Endothelial cell of umbilical vein (primary cell): ENCODE results near the gene DST. TPM values are rescaled to one million over a fixed set of nuclear protein-coding genes. Genes with fewer than 3 reads are reported as not detected.

ENCODE experiments used
- BruUV-seq: library from RNA; stranded (reverse); fragments of 400-500 nt; replicated peaks from 2 replicates; lab custom pipeline; 2021; lab: Mats Ljungman, UMichigan
- CTCF ChIA-PET: fragments of 300-600, 350-600 bp; sonication (Branson Sonifier 250); formaldehyde crosslinking; loops from one replicate; lab custom pipeline; 2021; ENCODE audit warnings: antibody characterized with exemption, inconsistent platforms; lab: Charles Lee
- POLR2A ChIA-PET: fragments of 300-600, 350-600 bp; sonication (Branson Sonifier 250); formaldehyde crosslinking; loops from one replicate; lab custom pipeline; 2021; ENCODE audit warnings: antibody characterized with exemption, inconsistent platforms; lab: Charles Lee
- DNase-seq: peaks from one replicate; pipeline ENCODE4 v3.0.0-alpha.2; 2011; ENCODE audit warnings: low read depth, low spot score
- FAIRE-seq: peaks from 2 replicates; lab custom pipeline; 2011; peaks lifted over from hg19 to GRCh38; lab: Jason Lieb, UNC
- H2AFZ ChIP-seq: 2 replicates; pipeline ENCODE4 v1.6.0; 2012; ENCODE audit warnings: low read depth, low read length, control low read depth, inconsistent platforms
- H3K27ac ChIP-seq: 2 replicates; pipeline ENCODE4 v1.5.1; 2011; ENCODE audit warnings: low read depth, mild to moderate bottlenecking, control low read depth, low read length, moderate library complexity; ENCODE audit not compliant: insufficient read depth
- H3K27me3 ChIP-seq, 2 experiments: 2 replicates each; pipeline versions ENCODE4 v1.6.0 to v1.6.1; 2011; ENCODE audit warnings: low read length in 2 of 2, mixed read lengths in 1 of 2; ENCODE audit not compliant: control insufficient read depth in 2 of 2, insufficient read depth in 2 of 2
- H3K36me3 ChIP-seq, 2 experiments: 2 replicates in 1 of 2; 3 replicates in 1 of 2; pipeline ENCODE4 v1.5.1; 2011; ENCODE audit warnings: low read length in 2 of 2, mild to moderate bottlenecking in 1 of 2, moderate library complexity in 1 of 2; ENCODE audit not compliant: control insufficient read depth in 2 of 2, insufficient read depth in 2 of 2; ENCODE audit errors: extremely low read depth in 1 of 2
- H3K4me1 ChIP-seq: 3 replicates; pipeline ENCODE4 v1.5.1; 2011; ENCODE audit warnings: mild to moderate bottlenecking, low read length; ENCODE audit not compliant: control insufficient read depth, insufficient read depth; ENCODE audit errors: extremely low read depth
- H3K4me2 ChIP-seq: 2 replicates; pipeline ENCODE4 v1.6.1; 2011; ENCODE audit warnings: low read length, control low read depth, mixed read lengths; ENCODE audit not compliant: insufficient read depth
- H3K4me3 ChIP-seq, 3 experiments: fragments of 200-600 bp in 1 of 3; sonication (generic), shearing (Covaris generic) in 1 of 3; replicated peaks in 1 of 3; 2 replicates each; pipeline ENCODE4 v1.5.1; 2011 to 2016; ENCODE audit warnings: control low read depth in 3 of 3, low read length in 3 of 3, mild to moderate bottlenecking in 2 of 3, inconsistent platforms in 1 of 3, low read depth in 1 of 3, moderate library complexity in 1 of 3; ENCODE audit not compliant: insufficient read depth in 1 of 3
- H3K79me2 ChIP-seq: 2 replicates; pipeline ENCODE4 v1.6.0; 2012; ENCODE audit warnings: low read length, inconsistent platforms; ENCODE audit not compliant: control insufficient read depth, insufficient read depth
- H3K9ac ChIP-seq: replicated peaks from 2 replicates; pipeline ENCODE3; 2011; ENCODE audit warnings: low read length, control low read depth; ENCODE audit not compliant: insufficient read depth; ENCODE audit errors: extremely low read depth
- H3K9me1 ChIP-seq: replicated peaks from 3 replicates; pipeline ENCODE4 v1.6.0; 2011; ENCODE audit warnings: mild to moderate bottlenecking, low read length; ENCODE audit not compliant: control insufficient read depth, insufficient read depth; ENCODE audit errors: extremely low read depth
- H3K9me3 ChIP-seq: replicated peaks from 2 replicates; pipeline ENCODE4 v1.5.1; 2012; ENCODE audit warnings: low read length, inconsistent platforms; ENCODE audit not compliant: control insufficient read depth, insufficient read depth
- H4K20me1 ChIP-seq: replicated peaks from 2 replicates; pipeline ENCODE3; 2011; ENCODE audit warnings: mild to moderate bottlenecking, low read length; ENCODE audit not compliant: control insufficient read depth, insufficient read depth; ENCODE audit errors: extremely low read depth
- EZH2 ChIP-seq: IDR thresholded peaks from 2 replicates; pipeline ENCODE4 v1.6.1; 2012; ENCODE audit warnings: borderline replicate concordance, low read depth, mild to moderate bottlenecking, moderate library complexity, low read length, inconsistent platforms; ENCODE audit not compliant: severe bottlenecking
- FOS ChIP-seq: IDR thresholded peaks from 2 replicates; pipeline ENCODE4 v1.6.1; 2011; ENCODE audit warnings: mild to moderate bottlenecking, low read length, moderate library complexity, borderline replicate concordance; ENCODE audit not compliant: insufficient read depth
- MYC ChIP-seq: IDR thresholded peaks from one replicate; pipeline ENCODE4 v1.6.1; 2011; ENCODE audit warnings: mild to moderate bottlenecking, low read depth, low read length
- POLR2AphosphoS5 ChIP-seq: IDR thresholded peaks from 2 replicates; pipeline ENCODE4 v1.6.1; 2012; ENCODE audit warnings: low read depth, mild to moderate bottlenecking, control low read depth, low read length, moderate library complexity; ENCODE audit not compliant: insufficient read depth
- dilution Hi-C: fragments of 300-500 bp; cut with MboI; formaldehyde crosslinking; loops from one replicate; pipeline ENCODE4 v1.15.0; 2019; ENCODE audit warnings: low sequenced_read_pairs; ENCODE audit not compliant: extremely low pct_ligation_motif_present
- intact Hi-C: fragments of 100-400 bp; cut with micrococcal nuclease; formaldehyde crosslinking; loops from one replicate; pipeline ENCODE4 v1.10.0; 2022
- polyA plus RNA-seq, 4 experiments: library from polyadenylated mRNA; depleted of rRNA in 3 of 4; stranded (reverse) in 3 of 4; unstranded in 1 of 4; fragments of >200 nt; gene quantifications; 2 replicates each; pipeline versions ENCODE4 v1.2.1 to v1.2.3, GENCODE V29; 2011 to 2012; ENCODE audit warnings: missing spikeins in 1 of 4
- total RNA-seq: library from RNA; stranded (reverse); gene quantifications from 2 replicates; pipeline ENCODE4 v1.2.3, GENCODE V29; 2021
- TF ChIP-seq, protein P1 (sequence below), 2 donors: IDR thresholded peaks; 1 replicate in 1 of 2; 2 replicates in 1 of 2; pipeline ENCODE4 v1.5.1; 2011; ENCODE audit warnings: low read length in 2 of 2, mild to moderate bottlenecking in 2 of 2, moderate library complexity in 2 of 2, control low read depth in 1 of 2, inconsistent platforms in 1 of 2, low read depth in 1 of 2; ENCODE audit not compliant: insufficient read depth in 1 of 2; ENCODE audit errors: extremely low read depth in 1 of 2

DST gene
- total and polyA plus RNA-seq, 2 donors (not counting 3 experiments of a cell fraction or from before 2014, with no cell fraction given): 62.3 to 253 TPM

DNA sequence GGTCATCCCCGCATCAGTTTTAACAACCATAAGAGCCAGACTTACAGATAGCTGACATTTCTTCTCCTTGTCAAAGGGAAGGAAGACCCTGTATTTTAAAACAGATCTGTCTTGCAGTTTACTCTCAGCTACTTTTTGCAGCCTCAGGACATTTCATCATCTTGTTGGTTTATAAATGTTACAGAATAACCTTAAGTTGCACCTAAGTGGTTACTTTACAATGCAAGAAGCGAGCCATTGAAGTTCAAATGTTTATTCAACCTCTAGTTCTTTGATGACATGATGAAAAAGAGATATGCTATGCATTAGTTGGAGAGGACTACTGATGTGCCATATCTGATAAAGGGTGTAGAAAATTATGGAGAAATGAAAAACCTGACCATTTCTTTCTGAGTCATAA, 207.4 kb downstream of the DST start:
- Histone ChIP-seq H3K4me2 (no peak overlapping the region), H3K9me1 (no peaks in the 10 kb centered on the region), H3K79me2 (no peaks in the 10 kb centered on the region), H4K20me1 (no peaks in the 10 kb centered on the region), H3K9ac (no peak overlapping the region), H2AFZ (no peak overlapping the region), H3K4me1 (no peaks in the 10 kb centered on the region), H3K4me3 (no peak overlapping the region), H3K27ac (no peak overlapping the region), H3K27me3 (no peaks in the 10 kb centered on the region), H3K36me3 (no peaks in the 10 kb centered on the region), H3K9me3 (peaks cover 3% of the 10 kb centered on the region)
- intact Hi-C loops: no loop called here
- dilution Hi-C loops: no loop called here
- ChIA-PET CTCF (interaction anchor here (1.2 kb wide), 1 partner anchor 161 kb away, joined by 3 read pairs; no protein-coding TSS in a partner anchor), POLR2A (no interaction called here)
- TF ChIP-seq POLR2AphosphoS5: no peak
- TF ChIP-seq FOS: no peak
- TF ChIP-seq EZH2: no peak
- BruUV-seq: no TSS peak
- no peak for DNase-seq
- no peak for FAIRE-seq

DNA sequence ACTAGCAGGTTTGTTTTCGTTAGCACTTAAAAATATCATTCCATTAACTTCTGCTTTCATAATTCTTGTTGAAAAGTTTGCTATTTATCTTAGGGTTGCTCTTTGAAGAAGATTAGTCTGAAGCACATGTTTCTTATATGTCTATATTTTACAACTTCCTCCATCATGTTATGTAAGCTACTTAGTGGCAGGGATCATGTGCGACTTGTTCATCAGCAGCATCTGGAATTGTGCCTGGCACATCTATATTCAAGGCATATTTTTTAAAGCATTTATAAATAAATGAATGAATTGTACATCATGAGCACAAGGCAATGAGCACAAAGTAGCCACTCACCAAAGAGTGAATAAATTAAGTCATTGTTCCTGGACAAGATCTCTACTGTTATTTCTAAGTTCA, 208.1 kb downstream of the DST start:
- Histone ChIP-seq H2AFZ (no peak overlapping the region), H3K36me3 (no peaks in the 10 kb centered on the region), H3K27ac (no peak overlapping the region), H3K9me3 (peaks cover 1% of the 10 kb centered on the region), H3K4me1 (no peaks in the 10 kb centered on the region), H3K9me1 (no peaks in the 10 kb centered on the region), H3K4me3 (no peak overlapping the region), H3K9ac (no peak overlapping the region), H3K79me2 (no peaks in the 10 kb centered on the region), H3K27me3 (no peaks in the 10 kb centered on the region), H3K4me2 (no peak overlapping the region), H4K20me1 (no peaks in the 10 kb centered on the region)
- CTCF ChIA-PET: interaction anchor here (0.8 to 1.2 kb wide), 2 partner anchors 22 to 161 kb away, joined by 3 read pairs; no protein-coding TSS in a partner anchor
- TF ChIP-seq, protein P1, sequence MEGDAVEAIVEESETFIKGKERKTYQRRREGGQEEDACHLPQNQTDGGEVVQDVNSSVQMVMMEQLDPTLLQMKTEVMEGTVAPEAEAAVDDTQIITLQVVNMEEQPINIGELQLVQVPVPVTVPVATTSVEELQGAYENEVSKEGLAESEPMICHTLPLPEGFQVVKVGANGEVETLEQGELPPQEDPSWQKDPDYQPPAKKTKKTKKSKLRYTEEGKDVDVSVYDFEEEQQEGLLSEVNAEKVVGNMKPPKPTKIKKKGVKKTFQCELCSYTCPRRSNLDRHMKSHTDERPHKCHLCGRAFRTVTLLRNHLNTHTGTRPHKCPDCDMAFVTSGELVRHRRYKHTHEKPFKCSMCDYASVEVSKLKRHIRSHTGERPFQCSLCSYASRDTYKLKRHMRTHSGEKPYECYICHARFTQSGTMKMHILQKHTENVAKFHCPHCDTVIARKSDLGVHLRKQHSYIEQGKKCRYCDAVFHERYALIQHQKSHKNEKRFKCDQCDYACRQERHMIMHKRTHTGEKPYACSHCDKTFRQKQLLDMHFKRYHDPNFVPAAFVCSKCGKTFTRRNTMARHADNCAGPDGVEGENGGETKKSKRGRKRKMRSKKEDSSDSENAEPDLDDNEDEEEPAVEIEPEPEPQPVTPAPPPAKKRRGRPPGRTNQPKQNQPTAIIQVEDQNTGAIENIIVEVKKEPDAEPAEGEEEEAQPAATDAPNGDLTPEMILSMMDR (IDR thresholded peaks at IDR 0.05; ENCODE audit: extremely low read depth in 1 of 2, insufficient read depth in 1 of 2, low read depth in 1 of 2, low read length in 2 of 2): no peak
- TF ChIP-seq MYC: no peak
- intact Hi-C loops: no loop called here
- FAIRE-seq (no peak), DNase-seq (no peak)
- BruUV-seq: no TSS peak
- POLR2A ChIA-PET: no interaction called here
- dilution Hi-C loops: no loop called here
